Measurements from ENCODE around the gene XAB2. TPM values are rescaled to one million over a fixed set of nuclear protein-coding genes. Genes with fewer than 3 reads are reported as not detected.
A peak's percentile ranks its signal among the peaks of the same experiment; 100 is the strongest.

The XAB2 gene
- polyA plus RNA-seq (2013, experiment 1 of 4): 49.4 TPM
- polyA plus RNA-seq (2013, experiment 2 of 4): 50.4 TPM
- polyA plus RNA-seq (2013, experiment 3 of 4): 42.6 TPM
- 47.4 TPM for polyA plus RNA-seq (2013, experiment 4 of 4)

GRCh38 chr19:7629347-7630054 is at the start of gene XAB2, which contains the start of gene PET100:
Gene XAB2, minus strand, starts transcription at chr19:7629545. Its CDS starts 18 bp downstream, at chr19:7629527.
Gene PET100, plus strand, starts transcription at chr19:7629793. Its CDS starts 41 bp downstream, at chr19:7629834.
- 0% methylated on average over 40 of the region's 40 CpGs for WGBS, 2 experiments
- peaks cover under 1% of the 10 kb centered on the region for H3K27me3 ChIP-seq (ENCODE audit: control insufficient read depth, insufficient read depth, low read length, poor library complexity, severe bottlenecking)
- peaks cover 13% of the 10 kb centered on the region for H3K4me1 ChIP-seq (ENCODE audit: control insufficient read depth, insufficient read depth, low read length)
- H3K27ac ChIP-seq (ENCODE audit: insufficient read depth, low read depth, low read length, poor library complexity, severe bottlenecking): peak within 1 kb of the TSS; percentile 64
- no peaks in the 10 kb centered on the region for H3K9me3 ChIP-seq (ENCODE audit: control insufficient read depth, low read length)
- H3K4me3 ChIP-seq (ENCODE audit: insufficient read depth, low read depth, low read length): peak within 1 kb of the TSS; percentile 100
- peaks cover 7% of the 10 kb centered on the region for H3K36me3 ChIP-seq (ENCODE audit: control insufficient read depth, insufficient read depth, low read length)

- 40 to 42% methylated on average over 12 of the region's 12 CpGs for WGBS, 2 experiments
Measured at GRCh38 chr19:7677669-7678311, 48.4 kb upstream of the XAB2 start.

GRCh38 chr19:7676854-7677253 is 47.5 kb upstream of the XAB2 start, which contains the start of gene MCEMP1:
Gene MCEMP1, plus strand, starts transcription at chr19:7677090. Its CDS starts 31 bp downstream, at chr19:7677121.
- whole genome bisulfite sequencing, 2 experiments: 63 to 70% methylated on average over 10 of the region's 10 CpGs
- peaks cover 3% of the 10 kb centered on the region for H3K4me1 ChIP-seq (ENCODE audit: control insufficient read depth, insufficient read depth, low read length)
- H3K36me3 ChIP-seq (ENCODE audit: control insufficient read depth, insufficient read depth, low read length): no peaks in the 10 kb centered on the region
- H3K9me3 ChIP-seq (ENCODE audit: control insufficient read depth, low read length): no peaks in the 10 kb centered on the region
- H3K27me3 ChIP-seq (ENCODE audit: control insufficient read depth, insufficient read depth, low read length, poor library complexity, severe bottlenecking): peaks cover 52% of the 10 kb centered on the region
- no peak within 1 kb of the TSS for H3K27ac ChIP-seq (ENCODE audit: insufficient read depth, low read depth, low read length, poor library complexity, severe bottlenecking)
- no peak within 1 kb of the TSS for H3K4me3 ChIP-seq (ENCODE audit: insufficient read depth, low read depth, low read length)

More at GRCh38 chr19:7677669-7678311, 48.4 kb upstream of the XAB2 start:
- Histone ChIP-seq H3K27me3 (ENCODE audit: control insufficient read depth, insufficient read depth, low read length, poor library complexity, severe bottlenecking) (peaks cover 43% of the 10 kb centered on the region), H3K36me3 (ENCODE audit: control insufficient read depth, insufficient read depth, low read length) (peaks cover 8% of the 10 kb centered on the region), H3K4me1 (ENCODE audit: control insufficient read depth, insufficient read depth, low read length) (peaks cover 3% of the 10 kb centered on the region), H3K27ac (ENCODE audit: insufficient read depth, low read depth, low read length, poor library complexity, severe bottlenecking) (no peak overlapping the region), H3K9me3 (ENCODE audit: control insufficient read depth, low read length) (no peaks in the 10 kb centered on the region), H3K4me3 (ENCODE audit: insufficient read depth, low read depth, low read length) (no peak overlapping the region)

- no peaks in the 10 kb centered on the region for H3K9me3 ChIP-seq (ENCODE audit: control insufficient read depth, low read length)
- H3K36me3 ChIP-seq (ENCODE audit: control insufficient read depth, insufficient read depth, low read length): no peaks in the 10 kb centered on the region
- H3K27me3 ChIP-seq (ENCODE audit: control insufficient read depth, insufficient read depth, low read length, poor library complexity, severe bottlenecking): peaks cover 57% of the 10 kb centered on the region
- 62 to 69% methylated on average over 7 of the region's 7 CpGs for WGBS, 2 experiments
- peaks cover 3% of the 10 kb centered on the region for H3K4me1 ChIP-seq (ENCODE audit: control insufficient read depth, insufficient read depth, low read length)
- no peak overlapping the region for H3K4me3 ChIP-seq (ENCODE audit: insufficient read depth, low read depth, low read length)
- no peak overlapping the region for H3K27ac ChIP-seq (ENCODE audit: insufficient read depth, low read depth, low read length, poor library complexity, severe bottlenecking)
Measured at GRCh38 chr19:7676376-7676775, 47.0 kb upstream of the XAB2 start.

GRCh38 chr19:7674010-7675005 is 45.0 kb upstream of the XAB2 start:
- no peak overlapping the region for H3K4me3 ChIP-seq (ENCODE audit: insufficient read depth, low read depth, low read length)
- H3K9me3 ChIP-seq (ENCODE audit: control insufficient read depth, low read length): no peaks in the 10 kb centered on the region
- H3K27me3 ChIP-seq (ENCODE audit: control insufficient read depth, insufficient read depth, low read length, poor library complexity, severe bottlenecking): peaks cover 72% of the 10 kb centered on the region
- no peaks in the 10 kb centered on the region for H3K36me3 ChIP-seq (ENCODE audit: control insufficient read depth, insufficient read depth, low read length)
- H3K4me1 ChIP-seq (ENCODE audit: control insufficient read depth, insufficient read depth, low read length): peaks cover 3% of the 10 kb centered on the region
- no peak overlapping the region for H3K27ac ChIP-seq (ENCODE audit: insufficient read depth, low read depth, low read length, poor library complexity, severe bottlenecking)
- WGBS, 2 experiments: 59 to 65% methylated on average over 17 to 21 of the region's 21 CpGs

GRCh38 chr19:7672522-7672921 is 43.2 kb upstream of the XAB2 start:
- 49 to 55% methylated on average over 9 of the region's 9 CpGs for WGBS, 2 experiments
- no peak overlapping the region for H3K27ac ChIP-seq (ENCODE audit: insufficient read depth, low read depth, low read length, poor library complexity, severe bottlenecking)
- H3K36me3 ChIP-seq (ENCODE audit: control insufficient read depth, insufficient read depth, low read length): no peaks in the 10 kb centered on the region
- H3K4me3 ChIP-seq (ENCODE audit: insufficient read depth, low read depth, low read length): no peak overlapping the region
- H3K27me3 ChIP-seq (ENCODE audit: control insufficient read depth, insufficient read depth, low read length, poor library complexity, severe bottlenecking): peaks cover 66% of the 10 kb centered on the region
- H3K9me3 ChIP-seq (ENCODE audit: control insufficient read depth, low read length): no peaks in the 10 kb centered on the region
- no peaks in the 10 kb centered on the region for H3K4me1 ChIP-seq (ENCODE audit: control insufficient read depth, insufficient read depth, low read length)

GRCh38 chr19:7670790-7671189 is 41.4 kb upstream of the XAB2 start:
- 44 to 51% methylated on average over 8 of the region's 9 CpGs for WGBS, 2 experiments
- peak overlapping the region; percentile 35 for H3K4me3 ChIP-seq (ENCODE audit: insufficient read depth, low read depth, low read length)
- H3K36me3 ChIP-seq (ENCODE audit: control insufficient read depth, insufficient read depth, low read length): no peaks in the 10 kb centered on the region
- no peaks in the 10 kb centered on the region for H3K9me3 ChIP-seq (ENCODE audit: control insufficient read depth, low read length)
- H3K27me3 ChIP-seq (ENCODE audit: control insufficient read depth, insufficient read depth, low read length, poor library complexity, severe bottlenecking): peaks cover 52% of the 10 kb centered on the region
- no peak overlapping the region for H3K27ac ChIP-seq (ENCODE audit: insufficient read depth, low read depth, low read length, poor library complexity, severe bottlenecking)
- H3K4me1 ChIP-seq (ENCODE audit: control insufficient read depth, insufficient read depth, low read length): no peaks in the 10 kb centered on the region

- H3K27me3 ChIP-seq (ENCODE audit: control insufficient read depth, insufficient read depth, low read length, poor library complexity, severe bottlenecking): peaks cover 50% of the 10 kb centered on the region
Measured at GRCh38 chr19:7670150-7670783, 40.9 kb upstream of the XAB2 start.

GRCh38 chr19:7669641-7670040 is 40.3 kb upstream of the XAB2 start:
- no peaks in the 10 kb centered on the region for H3K36me3 ChIP-seq (ENCODE audit: control insufficient read depth, insufficient read depth, low read length)
- H3K27ac ChIP-seq (ENCODE audit: insufficient read depth, low read depth, low read length, poor library complexity, severe bottlenecking): no peak overlapping the region
- peak overlapping the region; percentile 2 for H3K4me3 ChIP-seq (ENCODE audit: insufficient read depth, low read depth, low read length)
- WGBS, 2 experiments: 42 to 47% methylated on average over 9 of the region's 9 CpGs
- H3K4me1 ChIP-seq (ENCODE audit: control insufficient read depth, insufficient read depth, low read length): no peaks in the 10 kb centered on the region
- H3K27me3 ChIP-seq (ENCODE audit: control insufficient read depth, insufficient read depth, low read length, poor library complexity, severe bottlenecking): peaks cover 50% of the 10 kb centered on the region
- no peaks in the 10 kb centered on the region for H3K9me3 ChIP-seq (ENCODE audit: control insufficient read depth, low read length)

More at GRCh38 chr19:7670150-7670783, 40.9 kb upstream of the XAB2 start:
- Histone ChIP-seq H3K27ac (ENCODE audit: insufficient read depth, low read depth, low read length, poor library complexity, severe bottlenecking) (no peak overlapping the region), H3K36me3 (ENCODE audit: control insufficient read depth, insufficient read depth, low read length) (no peaks in the 10 kb centered on the region), H3K9me3 (ENCODE audit: control insufficient read depth, low read length) (no peaks in the 10 kb centered on the region), H3K4me1 (ENCODE audit: control insufficient read depth, insufficient read depth, low read length) (no peaks in the 10 kb centered on the region), H3K4me3 (ENCODE audit: insufficient read depth, low read depth, low read length) (peak overlapping the region; percentile 35)
- WGBS, 2 experiments: 7 to 8% methylated on average over 42 of the region's 43 CpGs
